SH-SY5Y (cell line): ENCODE data around the gene COQ5.

Experiments
- GATA2 ChIP-seq: IDR thresholded peaks from 2 replicates; pipeline ENCODE4 v1.6.1; 2011; ENCODE audit warnings: mild to moderate bottlenecking, low read depth, low read length
- GATA3 ChIP-seq: IDR thresholded peaks from 2 replicates; pipeline ENCODE4 v1.6.1; 2011; ENCODE audit warnings: low read depth, mild to moderate bottlenecking, low read length, moderate library complexity

COQ5 gene

DNA sequence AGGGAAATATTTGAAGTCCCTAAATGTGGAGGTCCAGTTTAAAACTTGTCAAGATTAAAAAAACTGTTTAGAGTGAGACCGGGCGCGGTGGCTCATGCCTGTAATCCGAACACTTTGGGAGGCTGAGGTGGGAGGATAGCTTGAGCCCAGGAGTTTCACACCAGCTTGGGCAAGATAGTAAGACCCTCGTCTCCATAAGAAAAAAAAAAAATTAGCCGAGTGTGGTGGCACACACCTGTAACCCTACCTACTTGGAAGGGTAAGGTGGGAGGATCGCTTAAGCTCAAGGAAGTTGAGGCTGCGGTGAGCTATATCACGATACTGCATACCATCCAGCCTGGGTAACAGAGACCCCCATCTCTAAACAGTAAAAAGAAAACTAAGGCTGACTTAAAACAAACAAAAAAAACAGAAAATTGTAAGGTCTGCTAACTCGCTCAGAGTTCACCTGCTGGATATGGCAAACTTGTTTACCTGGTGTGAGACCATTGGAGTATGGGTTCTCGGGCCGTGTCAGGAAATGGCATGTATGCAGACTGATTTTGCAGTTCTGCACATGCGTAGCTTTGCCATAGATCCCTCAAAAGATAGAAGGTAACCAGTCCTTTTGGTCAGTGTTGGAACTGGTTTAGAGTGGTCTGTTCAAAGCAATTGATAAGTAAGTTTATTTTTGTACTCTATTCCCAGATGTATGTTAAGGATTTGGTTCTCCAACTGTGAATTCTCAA, 7.3 kb upstream of the COQ5 start:
- TF ChIP-seq GATA2 (peak; percentile 58; the same call in 1 of the 2 replicates), GATA3 (no peak)

DNA sequence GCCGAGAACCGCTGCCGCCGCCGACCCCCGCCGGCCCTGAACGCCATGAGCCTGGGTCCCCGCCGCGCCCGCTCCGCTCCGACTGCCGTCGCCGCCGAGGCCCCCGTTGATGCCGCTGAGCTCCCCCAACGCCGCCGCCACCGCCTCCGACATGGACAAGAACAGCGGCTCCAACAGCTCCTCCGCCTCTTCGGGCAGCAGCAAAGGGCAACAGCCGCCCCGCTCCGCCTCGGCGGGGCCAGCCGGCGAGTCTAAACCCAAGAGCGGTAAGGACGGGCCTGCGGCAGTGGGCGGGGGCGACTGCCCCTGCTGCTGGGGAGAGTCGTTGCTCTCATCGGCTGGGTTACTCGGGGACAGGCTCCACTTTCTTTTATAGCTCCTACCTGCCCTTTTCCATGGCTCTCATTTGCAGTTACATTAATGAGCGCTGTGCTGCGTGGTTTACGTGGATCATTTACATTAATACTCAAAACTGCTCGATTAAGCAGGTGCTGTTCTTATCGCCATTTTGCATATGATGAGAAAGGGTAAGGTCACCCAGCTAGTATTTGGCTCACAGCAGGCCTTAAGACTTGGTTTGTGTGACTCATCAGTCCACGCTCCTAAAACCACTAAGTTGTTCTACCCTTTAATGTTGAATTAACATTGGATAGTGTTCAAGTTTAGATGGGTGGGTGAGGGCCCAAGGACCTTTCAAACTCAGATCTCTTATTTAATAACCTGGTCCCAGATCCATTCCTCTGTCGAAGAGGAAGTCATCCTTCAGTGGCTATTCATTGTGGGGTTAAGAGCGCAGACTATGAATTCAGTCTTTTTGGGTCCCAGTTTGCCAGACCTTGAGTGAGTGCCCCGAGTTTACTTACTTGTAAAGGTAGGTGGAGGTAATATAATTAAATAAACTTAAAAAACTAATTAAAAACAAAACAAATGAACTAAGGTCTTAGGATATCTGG, 6.0 kb upstream of the COQ5 start:
- TF ChIP-seq GATA3 (no peak), GATA2 (no peak)

DNA sequence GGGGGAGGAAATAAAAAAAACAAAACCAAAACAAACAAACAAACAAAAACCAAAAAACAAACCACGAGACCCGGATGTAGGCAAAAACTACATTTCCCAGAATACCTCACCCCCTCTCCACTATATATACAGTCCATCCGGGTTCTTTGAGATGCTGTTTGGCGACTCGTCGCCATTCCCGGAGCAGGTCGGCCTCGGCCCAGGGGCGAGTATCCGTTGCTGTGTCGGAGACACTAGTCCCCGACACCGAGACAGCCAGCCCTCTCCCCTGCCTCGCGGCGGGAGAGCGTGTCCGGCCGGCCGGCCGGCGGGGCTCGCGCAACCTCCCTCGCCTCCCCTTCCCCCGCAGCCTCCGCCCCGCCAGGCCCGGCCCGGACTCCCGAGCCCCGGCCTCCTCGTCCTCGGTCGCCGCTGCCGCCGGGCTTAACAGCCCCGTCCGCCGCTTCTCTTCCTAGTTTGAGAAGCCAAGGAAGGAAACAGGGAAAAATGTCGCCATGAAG, 5.3 kb upstream of the COQ5 start, which contains the start of gene RNF10:
Gene RNF10, plus strand, starts transcription at position 154 of the 500 bp plus-strand sequence. CDS start 456 bp downstream, outside the sequence.
- TF ChIP-seq GATA3 (no peak), GATA2 (no peak)

DNA sequence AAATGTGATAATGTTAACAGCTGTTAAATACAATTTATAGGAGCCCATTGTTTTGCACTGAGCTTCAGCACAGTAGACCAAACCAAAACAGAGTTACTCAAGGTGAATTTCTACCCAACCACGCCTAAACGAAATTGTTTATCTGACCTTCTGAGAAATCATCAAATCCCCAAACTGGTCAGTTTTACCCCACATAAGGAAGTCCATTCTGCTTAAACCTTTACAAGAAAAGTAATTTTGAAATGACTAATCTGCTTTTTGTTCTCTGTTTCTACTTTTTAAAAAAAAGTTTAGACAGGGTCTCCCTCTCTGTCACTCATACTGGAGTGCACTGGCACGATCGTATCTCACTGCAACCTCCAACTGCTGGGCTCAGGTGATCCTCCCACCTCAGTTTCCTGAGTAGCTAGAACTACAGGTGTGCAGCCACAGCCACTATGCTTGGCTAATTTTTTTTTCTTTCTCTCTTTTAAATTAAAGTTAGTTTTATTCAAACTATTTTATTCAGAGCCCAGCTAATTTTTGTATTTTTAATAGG, 3.8 kb upstream of the COQ5 start:
- no peak for TF ChIP-seq GATA3
- no peak for TF ChIP-seq GATA2

DNA sequence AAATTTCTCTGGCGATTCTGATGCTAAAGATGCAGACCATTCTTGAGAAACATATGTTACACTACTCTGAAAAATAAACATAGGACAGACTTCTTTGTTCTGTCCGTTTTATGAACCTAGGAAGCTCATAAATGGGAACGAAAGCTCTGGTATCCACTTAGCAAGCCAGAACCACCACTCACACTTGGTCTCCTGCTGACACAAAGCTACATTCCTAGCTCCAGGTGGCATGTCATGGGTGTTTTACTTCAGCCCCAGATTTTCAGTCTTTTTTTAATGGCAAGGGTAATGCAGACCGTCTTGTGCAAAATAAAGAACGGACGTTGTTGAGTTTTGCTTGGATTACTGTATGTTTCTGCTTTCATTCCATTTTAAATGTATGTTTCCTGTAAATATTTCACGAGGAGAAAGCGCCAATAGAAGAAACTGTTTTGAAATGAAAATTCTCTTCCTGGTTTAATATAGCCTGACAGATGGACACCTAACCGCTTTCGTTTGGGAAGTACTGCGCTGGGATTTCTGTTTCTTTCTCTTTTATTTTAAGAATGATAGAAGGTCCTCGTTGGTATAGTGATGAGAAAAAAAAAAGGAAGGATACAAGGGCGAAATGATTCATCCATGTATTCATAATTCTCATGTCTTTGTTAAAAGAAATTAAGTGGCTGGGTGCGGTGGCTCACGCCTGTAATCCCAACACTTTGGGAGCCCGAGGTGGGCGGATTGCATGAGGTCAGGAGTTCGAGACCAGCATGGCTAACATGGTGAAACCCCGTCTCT, 871 bp upstream of the COQ5 start:
- TF ChIP-seq GATA3 (no peak), GATA2 (no peak)

DNA sequence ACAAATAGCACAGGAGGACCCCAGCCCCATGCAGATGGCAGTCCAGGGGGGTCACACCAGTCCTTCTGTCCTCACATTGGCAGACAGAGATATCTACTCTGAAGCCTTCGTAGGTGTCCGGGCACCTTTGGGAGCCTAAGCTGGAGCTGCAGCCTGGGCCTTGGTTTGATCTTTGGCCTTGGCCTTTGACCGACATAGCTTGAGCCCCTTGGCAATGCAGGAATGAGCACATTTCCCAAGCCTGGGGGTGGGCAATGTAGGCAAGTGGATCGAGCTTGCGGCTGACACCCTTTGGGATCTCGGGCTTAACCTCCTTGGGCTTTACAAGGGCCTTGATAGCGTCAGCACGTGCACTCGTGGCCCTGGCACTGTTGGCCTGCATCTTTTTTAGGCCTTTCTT, 6.4 kb downstream of the COQ5 start:
- no peak for TF ChIP-seq GATA2
- TF ChIP-seq GATA3 = no peak

DNA sequence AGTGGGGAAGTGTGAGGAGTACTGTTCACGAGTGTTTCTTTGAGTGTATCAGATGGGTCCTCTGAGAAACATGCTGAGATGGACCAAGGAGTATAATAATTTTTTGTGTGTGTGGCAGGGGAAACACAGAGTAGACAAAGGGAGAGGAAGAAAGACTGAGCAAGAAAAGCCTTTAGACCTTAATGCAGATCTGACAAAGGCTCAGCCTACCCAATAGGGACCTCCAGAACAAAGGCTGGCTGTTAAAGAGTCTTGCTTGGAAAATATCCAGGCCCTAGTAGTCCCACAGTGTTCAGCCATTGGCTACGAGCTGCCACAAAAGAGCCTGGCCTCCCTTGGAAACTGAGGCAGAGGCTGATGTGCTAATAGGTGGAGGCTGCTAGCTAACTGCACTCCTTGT, 13.5 kb downstream of the COQ5 start:
- TF ChIP-seq GATA3 = no peak
- no peak for TF ChIP-seq GATA2

DNA sequence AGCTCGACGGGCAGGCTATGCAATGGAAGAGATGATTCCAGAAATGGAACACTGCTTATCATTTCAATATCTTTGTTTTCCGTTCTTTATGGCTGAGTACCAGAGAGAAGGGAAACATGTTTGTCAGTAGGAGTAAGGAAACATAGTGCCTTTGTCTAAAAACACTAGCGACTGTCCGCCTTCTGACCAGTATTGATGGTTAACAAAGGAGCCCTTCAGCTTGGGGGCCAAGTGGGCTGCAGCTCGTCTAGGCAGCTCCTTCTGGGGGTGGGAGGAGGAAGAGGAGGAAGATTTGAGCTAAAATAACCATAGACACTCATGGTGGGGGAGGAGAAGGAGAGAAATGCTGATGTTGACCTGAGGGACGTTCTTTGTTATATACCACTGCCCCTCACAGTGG, 15.0 kb downstream of the COQ5 start:
- TF ChIP-seq GATA3 (no peak), GATA2 (no peak)

DNA sequence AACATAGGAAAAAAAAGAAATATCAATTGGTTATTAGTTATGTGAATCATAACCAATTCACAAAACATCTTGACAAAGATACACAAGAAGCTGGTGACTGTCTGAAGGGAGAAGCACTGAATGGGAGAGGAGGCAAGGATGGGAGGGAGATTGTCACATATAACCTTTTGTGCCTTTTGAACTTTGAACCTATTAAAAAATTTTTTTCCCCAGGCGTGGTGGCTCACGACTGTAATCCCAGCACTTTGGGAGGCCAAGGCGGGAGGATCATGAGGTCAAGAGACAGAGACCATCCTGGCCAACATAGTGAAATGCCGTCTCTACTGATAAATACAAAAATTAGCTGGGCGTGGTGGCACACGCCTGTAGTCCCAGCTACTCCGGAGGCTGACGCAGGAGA, 20.4 kb downstream of the COQ5 start:
- TF ChIP-seq GATA3 = no peak
- no peak for TF ChIP-seq GATA2

DNA sequence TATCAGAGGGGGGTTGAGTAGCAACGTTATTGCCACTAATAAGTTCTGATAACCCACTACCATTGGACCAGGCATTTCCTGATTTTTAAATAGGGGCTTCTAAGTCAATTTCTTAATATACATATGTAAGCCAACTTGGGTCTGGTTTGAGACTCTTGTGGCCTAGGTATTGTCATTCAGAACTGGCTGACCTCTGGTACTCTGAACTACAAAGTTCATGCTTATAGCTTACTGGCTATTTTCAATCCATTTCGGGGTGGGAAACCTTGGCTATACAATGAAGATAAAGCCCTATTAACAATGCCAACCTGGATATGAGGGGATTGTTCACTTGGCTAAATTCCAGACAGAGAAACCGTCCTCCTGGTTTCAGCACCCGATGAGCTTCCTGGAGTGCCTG, 24.4 kb downstream of the COQ5 start:
- TF ChIP-seq GATA3 (no peak), GATA2 (no peak)

DNA sequence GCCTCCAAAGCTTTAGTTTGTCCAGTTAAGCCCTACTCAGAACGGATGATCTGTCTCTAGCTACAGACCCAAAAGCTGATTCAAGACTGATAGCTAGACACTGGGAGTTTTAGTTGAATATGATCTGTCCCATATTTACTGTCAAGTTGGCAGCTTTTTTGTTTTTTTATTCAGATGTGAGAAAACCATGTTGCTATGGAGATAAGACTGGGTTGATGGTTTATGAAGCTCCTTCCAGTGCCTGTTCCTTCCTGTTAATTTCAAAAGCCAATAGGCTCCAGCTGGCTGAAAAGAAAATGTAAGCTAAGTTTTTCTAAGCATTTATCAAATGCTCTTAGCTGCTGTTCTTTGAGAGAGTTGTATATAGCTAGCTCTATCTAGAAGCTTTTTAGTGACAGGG, 28.4 kb downstream of the COQ5 start:
- TF ChIP-seq GATA2 = no peak
- TF ChIP-seq GATA3 = no peak

DNA sequence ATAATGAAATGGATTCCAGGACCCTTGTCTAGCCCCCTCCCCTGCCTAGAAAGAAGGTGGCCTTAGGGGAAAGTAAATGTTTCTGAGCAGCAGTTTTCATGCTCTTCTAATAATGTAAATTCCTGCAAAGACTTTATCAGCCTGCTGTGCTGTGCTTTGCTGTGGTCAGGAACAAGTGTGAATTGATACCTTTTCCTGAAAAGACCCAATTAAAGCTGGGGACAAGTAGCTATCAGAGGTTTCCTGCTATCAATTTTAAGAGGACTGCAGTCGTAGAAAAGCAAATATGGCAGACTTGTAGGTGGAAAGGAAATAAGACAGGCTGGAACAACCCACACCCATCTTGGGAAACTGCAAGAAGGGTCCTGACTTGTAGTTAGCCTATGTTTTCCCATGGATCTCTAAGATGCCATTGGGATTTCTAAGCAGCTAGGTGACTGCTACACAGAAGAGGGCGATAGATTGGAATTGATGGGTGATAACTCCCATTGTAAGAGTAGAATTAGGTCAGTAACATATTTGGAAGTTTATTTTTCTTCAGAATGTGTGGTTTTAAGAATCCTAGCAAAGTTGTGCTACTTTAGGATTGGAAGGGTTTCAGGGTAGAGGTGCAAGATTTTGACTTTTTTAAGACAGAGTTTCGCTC, 30.0 kb downstream of the COQ5 start:
- TF ChIP-seq GATA2 = no peak

DNA sequence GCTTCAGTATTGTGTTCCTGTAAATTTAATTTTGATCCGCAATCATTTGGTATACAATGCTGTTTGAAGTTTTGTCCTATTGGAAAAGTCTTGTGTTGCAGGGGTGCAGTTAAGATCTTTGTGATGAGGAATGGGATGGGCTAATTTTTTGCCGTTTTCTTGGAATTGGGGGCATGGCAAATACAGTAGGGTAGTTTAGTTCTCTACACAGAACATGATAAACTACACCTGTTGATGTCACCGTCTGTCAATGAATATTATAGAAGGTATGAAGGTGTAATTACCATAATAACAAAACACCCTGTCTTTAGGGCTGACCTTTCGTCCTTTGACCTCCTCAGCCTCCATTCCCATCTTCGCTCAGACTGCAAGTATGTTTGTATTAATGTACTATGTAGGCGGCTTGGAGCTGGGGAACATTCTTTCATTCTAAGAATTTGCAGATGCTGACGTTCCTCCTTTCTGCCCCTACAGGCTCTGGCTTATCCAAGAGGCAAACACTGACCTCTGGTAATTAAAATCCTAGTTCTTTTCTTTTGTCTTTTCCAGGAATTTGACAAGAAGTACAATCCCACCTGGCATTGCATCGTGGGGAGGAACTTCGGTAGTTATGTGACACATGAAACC, 31.3 kb downstream of the COQ5 start:
- no peak for TF ChIP-seq GATA2
- TF ChIP-seq GATA3 = no peak
